Measurements from ENCODE around the gene KLHL36.

DNA sequence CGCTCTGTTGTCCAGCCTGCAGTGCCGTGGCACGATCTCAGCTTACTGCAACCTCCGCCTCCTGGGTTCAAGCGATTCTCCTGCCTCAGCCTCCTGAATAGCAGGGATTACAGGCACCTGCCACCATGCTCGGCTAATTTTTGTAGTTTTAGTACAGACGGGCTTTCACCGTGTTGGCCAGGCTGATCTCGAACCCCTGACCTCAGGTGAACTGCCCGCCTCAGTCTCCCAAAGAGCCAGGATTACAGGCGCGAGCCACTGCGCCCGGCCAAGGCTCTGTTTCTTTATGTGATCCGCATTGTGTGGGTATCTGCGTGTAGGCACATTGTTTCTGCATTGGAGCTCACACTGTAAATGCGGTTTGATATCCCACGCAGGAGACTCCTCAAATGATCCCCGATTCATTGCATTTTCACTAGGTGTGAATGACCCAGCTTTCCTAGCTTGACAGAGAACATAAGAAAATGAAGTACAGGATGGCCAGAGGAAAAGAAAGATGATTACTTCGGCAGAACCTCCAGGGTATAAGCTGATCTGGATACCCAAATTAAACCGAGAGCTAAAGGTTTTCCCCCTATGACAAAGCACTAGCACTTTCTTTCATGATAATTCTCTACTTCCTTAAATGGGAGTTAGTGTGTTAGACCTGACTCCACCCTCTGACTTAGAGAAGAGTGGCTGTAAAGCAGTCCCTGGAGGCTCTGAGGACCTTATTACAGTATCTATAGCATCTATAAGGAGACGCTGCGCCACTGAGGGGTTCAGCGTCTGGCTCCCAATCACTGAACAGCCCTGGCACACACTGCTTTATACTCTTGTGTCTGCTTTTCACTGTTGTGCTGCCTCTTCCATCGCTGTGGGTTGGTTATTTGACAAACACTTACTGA lies 47.7 kb upstream of the KLHL36 start:
- TF ChIP-seq EP300 (IDR thresholded peaks at IDR 0.05) (no peak), POLR2A (IDR thresholded peaks at IDR 0.05) (no peak)
- TF ChIP-seq, protein P1, sequence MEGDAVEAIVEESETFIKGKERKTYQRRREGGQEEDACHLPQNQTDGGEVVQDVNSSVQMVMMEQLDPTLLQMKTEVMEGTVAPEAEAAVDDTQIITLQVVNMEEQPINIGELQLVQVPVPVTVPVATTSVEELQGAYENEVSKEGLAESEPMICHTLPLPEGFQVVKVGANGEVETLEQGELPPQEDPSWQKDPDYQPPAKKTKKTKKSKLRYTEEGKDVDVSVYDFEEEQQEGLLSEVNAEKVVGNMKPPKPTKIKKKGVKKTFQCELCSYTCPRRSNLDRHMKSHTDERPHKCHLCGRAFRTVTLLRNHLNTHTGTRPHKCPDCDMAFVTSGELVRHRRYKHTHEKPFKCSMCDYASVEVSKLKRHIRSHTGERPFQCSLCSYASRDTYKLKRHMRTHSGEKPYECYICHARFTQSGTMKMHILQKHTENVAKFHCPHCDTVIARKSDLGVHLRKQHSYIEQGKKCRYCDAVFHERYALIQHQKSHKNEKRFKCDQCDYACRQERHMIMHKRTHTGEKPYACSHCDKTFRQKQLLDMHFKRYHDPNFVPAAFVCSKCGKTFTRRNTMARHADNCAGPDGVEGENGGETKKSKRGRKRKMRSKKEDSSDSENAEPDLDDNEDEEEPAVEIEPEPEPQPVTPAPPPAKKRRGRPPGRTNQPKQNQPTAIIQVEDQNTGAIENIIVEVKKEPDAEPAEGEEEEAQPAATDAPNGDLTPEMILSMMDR (IDR thresholded peaks at IDR 0.05) = no peak

Data from suprapubic skin (tissue), 3 donors.